ENCODE data around the gene ZNF275. TPM values are rescaled to one million over a fixed set of nuclear protein-coding genes. Genes with fewer than 3 reads are reported as not detected.

ZNF275 gene
- total RNA-seq, 1 experiment from 2014 or later = 9.8 TPM

- H3K4me2 ChIP-seq (ENCODE audit: low read length) = no peak overlapping the region
- no peak overlapping the region for H3K4me3 ChIP-seq (replicated peaks in 1 of 2; ENCODE audit: low read depth in 1 of 2, low read length in 2 of 2)
- H3K79me2 ChIP-seq (ENCODE audit: insufficient read depth, low read length) = no peaks in the 10 kb centered on the region
- BruUV-seq (replicated peaks) = no TSS peak
- ChIA-PET CTCF (no interaction called here), POLR2A (no interaction called here), RAD21 (ENCODE audit: low non-redundant PET in 1 of 2, low total read pairs in 2 of 2, uncharacterized antibody in 2 of 2, unreplicated experiment in 2 of 2) (no interaction called here)
- intact Hi-C loops (cut with micrococcal nuclease) = no loop called here
- no peak overlapping the region for H3K27ac ChIP-seq (ENCODE audit: low read depth, low read length)
- DNase-seq (ENCODE audit: low read depth, low spot score) (no peak), ATAC-seq (no peak)
- H2AFZ ChIP-seq (ENCODE audit: low read depth, low read length, poor library complexity, severe bottlenecking) = no peak overlapping the region
- H3K4me1 ChIP-seq (ENCODE audit: control insufficient read depth in 1 of 2, insufficient read depth in 2 of 2, low read length in 2 of 2) = no peaks in the 10 kb centered on the region
- no peaks in the 10 kb centered on the region for H3K9me2 ChIP-seq (ENCODE audit: insufficient read depth)
- TF ChIP-seq RAD21 (IDR thresholded peaks at IDR 0.05; ENCODE audit: low read depth) = no peak
- no peak for TF ChIP-seq CBX3 (IDR thresholded peaks at IDR 0.05; ENCODE audit: low read depth)
- no peak for TF ChIP-seq SIN3A (IDR thresholded peaks at IDR 0.05; ENCODE audit: low read depth)
- TF ChIP-seq, protein P1, sequence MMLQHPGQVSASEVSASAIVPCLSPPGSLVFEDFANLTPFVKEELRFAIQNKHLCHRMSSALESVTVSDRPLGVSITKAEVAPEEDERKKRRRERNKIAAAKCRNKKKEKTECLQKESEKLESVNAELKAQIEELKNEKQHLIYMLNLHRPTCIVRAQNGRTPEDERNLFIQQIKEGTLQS (IDR thresholded peaks at IDR 0.05) = no peak
- TF ChIP-seq, protein P2, sequence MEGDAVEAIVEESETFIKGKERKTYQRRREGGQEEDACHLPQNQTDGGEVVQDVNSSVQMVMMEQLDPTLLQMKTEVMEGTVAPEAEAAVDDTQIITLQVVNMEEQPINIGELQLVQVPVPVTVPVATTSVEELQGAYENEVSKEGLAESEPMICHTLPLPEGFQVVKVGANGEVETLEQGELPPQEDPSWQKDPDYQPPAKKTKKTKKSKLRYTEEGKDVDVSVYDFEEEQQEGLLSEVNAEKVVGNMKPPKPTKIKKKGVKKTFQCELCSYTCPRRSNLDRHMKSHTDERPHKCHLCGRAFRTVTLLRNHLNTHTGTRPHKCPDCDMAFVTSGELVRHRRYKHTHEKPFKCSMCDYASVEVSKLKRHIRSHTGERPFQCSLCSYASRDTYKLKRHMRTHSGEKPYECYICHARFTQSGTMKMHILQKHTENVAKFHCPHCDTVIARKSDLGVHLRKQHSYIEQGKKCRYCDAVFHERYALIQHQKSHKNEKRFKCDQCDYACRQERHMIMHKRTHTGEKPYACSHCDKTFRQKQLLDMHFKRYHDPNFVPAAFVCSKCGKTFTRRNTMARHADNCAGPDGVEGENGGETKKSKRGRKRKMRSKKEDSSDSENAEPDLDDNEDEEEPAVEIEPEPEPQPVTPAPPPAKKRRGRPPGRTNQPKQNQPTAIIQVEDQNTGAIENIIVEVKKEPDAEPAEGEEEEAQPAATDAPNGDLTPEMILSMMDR (IDR thresholded peaks at IDR 0.05 in 2 of 3, conservative IDR thresholded peaks at IDR 0.05 in 1 of 3; ENCODE audit: borderline replicate concordance in 1 of 3, insufficient read depth in 1 of 3, low read depth in 2 of 3, low read length in 2 of 3) = no peak
- TF ChIP-seq TCF7L2 (IDR thresholded peaks at IDR 0.05; ENCODE audit: borderline replicate concordance, extremely low read depth, insufficient read depth, insufficient read length) = no peak
- TF ChIP-seq YY1 (IDR thresholded peaks at IDR 0.05; ENCODE audit: extremely low read depth, insufficient replicate concordance, low read depth, low read length) = no peak
- TF ChIP-seq ZBTB33 (IDR thresholded peaks at IDR 0.05; ENCODE audit: extremely low read depth, insufficient replicate concordance, low read length) = no peak
- TF ChIP-seq EGR1 (IDR thresholded peaks at IDR 0.05; ENCODE audit: low read depth) = no peak
- TF ChIP-seq, protein P3, sequence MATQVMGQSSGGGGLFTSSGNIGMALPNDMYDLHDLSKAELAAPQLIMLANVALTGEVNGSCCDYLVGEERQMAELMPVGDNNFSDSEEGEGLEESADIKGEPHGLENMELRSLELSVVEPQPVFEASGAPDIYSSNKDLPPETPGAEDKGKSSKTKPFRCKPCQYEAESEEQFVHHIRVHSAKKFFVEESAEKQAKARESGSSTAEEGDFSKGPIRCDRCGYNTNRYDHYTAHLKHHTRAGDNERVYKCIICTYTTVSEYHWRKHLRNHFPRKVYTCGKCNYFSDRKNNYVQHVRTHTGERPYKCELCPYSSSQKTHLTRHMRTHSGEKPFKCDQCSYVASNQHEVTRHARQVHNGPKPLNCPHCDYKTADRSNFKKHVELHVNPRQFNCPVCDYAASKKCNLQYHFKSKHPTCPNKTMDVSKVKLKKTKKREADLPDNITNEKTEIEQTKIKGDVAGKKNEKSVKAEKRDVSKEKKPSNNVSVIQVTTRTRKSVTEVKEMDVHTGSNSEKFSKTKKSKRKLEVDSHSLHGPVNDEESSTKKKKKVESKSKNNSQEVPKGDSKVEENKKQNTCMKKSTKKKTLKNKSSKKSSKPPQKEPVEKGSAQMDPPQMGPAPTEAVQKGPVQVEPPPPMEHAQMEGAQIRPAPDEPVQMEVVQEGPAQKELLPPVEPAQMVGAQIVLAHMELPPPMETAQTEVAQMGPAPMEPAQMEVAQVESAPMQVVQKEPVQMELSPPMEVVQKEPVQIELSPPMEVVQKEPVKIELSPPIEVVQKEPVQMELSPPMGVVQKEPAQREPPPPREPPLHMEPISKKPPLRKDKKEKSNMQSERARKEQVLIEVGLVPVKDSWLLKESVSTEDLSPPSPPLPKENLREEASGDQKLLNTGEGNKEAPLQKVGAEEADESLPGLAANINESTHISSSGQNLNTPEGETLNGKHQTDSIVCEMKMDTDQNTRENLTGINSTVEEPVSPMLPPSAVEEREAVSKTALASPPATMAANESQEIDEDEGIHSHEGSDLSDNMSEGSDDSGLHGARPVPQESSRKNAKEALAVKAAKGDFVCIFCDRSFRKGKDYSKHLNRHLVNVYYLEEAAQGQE (IDR thresholded peaks at IDR 0.05; ENCODE audit: low read depth) = no peak
- no peak for TF ChIP-seq CEBPB (IDR thresholded peaks at IDR 0.05; ENCODE audit: low read depth)
- TF ChIP-seq ELF1 (IDR thresholded peaks at IDR 0.05; ENCODE audit: borderline replicate concordance, low read depth) = no peak
- TF ChIP-seq FOSL1 (IDR thresholded peaks at IDR 0.05; ENCODE audit: low read depth) = no peak
- no peak for TF ChIP-seq SP1 (IDR thresholded peaks at IDR 0.05; ENCODE audit: low read depth)
- no peaks in the 10 kb centered on the region for H3K36me3 ChIP-seq (ENCODE audit: control insufficient read depth in 1 of 2, insufficient read depth in 2 of 2, low read length in 2 of 2)
- H3K27me3 ChIP-seq (ENCODE audit: insufficient read depth, low read length) = 0 out of 2 replicates have a peak, but pooled peaks cover 2% of the 10 kb centered on the region
- H4K20me1 ChIP-seq (ENCODE audit: insufficient read depth) = no peaks in the 10 kb centered on the region
- H3K9ac ChIP-seq (ENCODE audit: low read length) = no peak overlapping the region
- no peaks in the 10 kb centered on the region for H3K9me3 ChIP-seq (ENCODE audit: control insufficient read depth in 1 of 2, insufficient read depth in 1 of 2, low read depth in 1 of 2, low read length in 2 of 2)
These were observed 41.6 kb downstream of the ZNF275 start for GRCh38 chrX:153375571-153375970.

Data from HCT116 (cell line).